Lower leg skin (tissue), 3 donors: Measurements from ENCODE around the gene KSR2.

Experiments
- POLR2A ChIP-seq, 2 donors: fragments of 450-650 bp; IDR thresholded peaks; one replicate each; pipeline ENCODE4 v1.6.1; 2016 to 2017; ENCODE audit warnings: antibody characterized with exemption in 2 of 2, mild to moderate bottlenecking in 1 of 2, moderate library complexity in 1 of 2
- TF ChIP-seq, protein P1 (sequence below), 3 donors: fragments of 450-650 bp; IDR thresholded peaks; one replicate each; pipeline ENCODE4 v1.5.1; 2016; ENCODE audit warnings: antibody characterized with exemption in 3 of 3, mild to moderate bottlenecking in 3 of 3, moderate library complexity in 2 of 3

DNA sequence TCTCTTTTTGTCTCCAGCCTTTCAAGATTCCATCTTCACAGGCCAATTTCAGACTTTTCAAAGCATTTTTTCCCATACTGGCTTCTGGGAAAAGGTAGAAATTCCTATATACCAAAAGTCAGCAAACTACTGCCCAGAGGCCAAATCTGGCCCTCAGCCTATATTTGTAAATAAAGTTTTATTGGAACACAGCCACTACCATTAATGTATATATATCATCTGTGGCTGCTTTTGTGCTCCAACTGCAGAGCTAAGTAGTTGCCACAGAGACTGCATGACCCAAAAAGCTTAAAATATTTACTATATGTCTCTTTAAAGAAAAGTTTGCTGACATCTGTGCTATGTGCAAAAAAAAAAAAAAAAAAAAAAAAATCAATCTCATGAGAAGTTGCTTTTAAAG lies 76.3 kb downstream of the KSR2 start:
- TF ChIP-seq, protein P1, sequence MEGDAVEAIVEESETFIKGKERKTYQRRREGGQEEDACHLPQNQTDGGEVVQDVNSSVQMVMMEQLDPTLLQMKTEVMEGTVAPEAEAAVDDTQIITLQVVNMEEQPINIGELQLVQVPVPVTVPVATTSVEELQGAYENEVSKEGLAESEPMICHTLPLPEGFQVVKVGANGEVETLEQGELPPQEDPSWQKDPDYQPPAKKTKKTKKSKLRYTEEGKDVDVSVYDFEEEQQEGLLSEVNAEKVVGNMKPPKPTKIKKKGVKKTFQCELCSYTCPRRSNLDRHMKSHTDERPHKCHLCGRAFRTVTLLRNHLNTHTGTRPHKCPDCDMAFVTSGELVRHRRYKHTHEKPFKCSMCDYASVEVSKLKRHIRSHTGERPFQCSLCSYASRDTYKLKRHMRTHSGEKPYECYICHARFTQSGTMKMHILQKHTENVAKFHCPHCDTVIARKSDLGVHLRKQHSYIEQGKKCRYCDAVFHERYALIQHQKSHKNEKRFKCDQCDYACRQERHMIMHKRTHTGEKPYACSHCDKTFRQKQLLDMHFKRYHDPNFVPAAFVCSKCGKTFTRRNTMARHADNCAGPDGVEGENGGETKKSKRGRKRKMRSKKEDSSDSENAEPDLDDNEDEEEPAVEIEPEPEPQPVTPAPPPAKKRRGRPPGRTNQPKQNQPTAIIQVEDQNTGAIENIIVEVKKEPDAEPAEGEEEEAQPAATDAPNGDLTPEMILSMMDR (IDR thresholded peaks at IDR 0.05): no peak
- TF ChIP-seq POLR2A (IDR thresholded peaks at IDR 0.05): no peak
